IMR-90 (cell line): ENCODE measurements around the gene SALL4. TPM values are rescaled to one million over a fixed set of nuclear protein-coding genes. Genes with fewer than 3 reads are reported as not detected.

Experiments used
- ATAC-seq: fragments of 200-7000 bp; cut with Tn5 transposase; 2 replicates; pipeline ENCODE4 v1.9.1; 2020; ENCODE audit warnings: low read depth, mild to moderate bottlenecking, moderate library complexity
- BruUV-seq: library from RNA; stranded (reverse); fragments of 400-500 nt; replicated peaks from 2 replicates; lab custom pipeline; 2021; lab: Mats Ljungman, UMichigan
- CTCF ChIA-PET: fragments of 300-600 bp; formaldehyde crosslinking; extraction: SDS; loops from one replicate; lab custom pipeline; 2021; ENCODE audit warnings: antibody characterized with exemption; lab: Yijun Ruan, JAX
- POLR2A ChIA-PET: fragments of 300-600 bp; sonication (Branson Sonifier 250); formaldehyde crosslinking; loops from one replicate; lab custom pipeline; 2022; ENCODE audit warnings: antibody characterized with exemption; ENCODE audit not compliant: unreplicated experiment; lab: Charles Lee
- DNase-seq: peaks from one replicate; pipeline ENCODE4 v3.0.0; 2013
- H2AFZ ChIP-seq: replicated peaks from 2 replicates; pipeline ENCODE3; 2013; ENCODE audit warnings: low read length, mild to moderate bottlenecking; ENCODE audit not compliant: poor library complexity
- H2AK5ac ChIP-seq: 2 replicates; pipeline ENCODE4 v1.6.1; 2013; ENCODE audit warnings: low read depth, low read length, inconsistent platforms
- H2AK9ac ChIP-seq: replicated peaks from 2 replicates; pipeline ENCODE3; 2013; ENCODE audit warnings: mild to moderate bottlenecking, low read depth, low read length, moderate library complexity; ENCODE audit not compliant: poor library complexity
- H2BK120ac ChIP-seq: 2 replicates; pipeline ENCODE4 v1.6.1; 2013; ENCODE audit warnings: low read depth, low read length, inconsistent platforms
- H2BK15ac ChIP-seq: 3 replicates; pipeline ENCODE4 v1.6.1; 2013; ENCODE audit warnings: low read depth, low read length, inconsistent platforms
- H2BK20ac ChIP-seq: 2 replicates; pipeline ENCODE4 v1.6.1; 2013; ENCODE audit warnings: low read depth, mild to moderate bottlenecking, inconsistent platforms, low read length, moderate library complexity
- H2BK5ac ChIP-seq: 2 replicates; pipeline ENCODE4 v1.6.1; 2013; ENCODE audit warnings: mild to moderate bottlenecking, low read depth, low read length, inconsistent platforms; ENCODE audit not compliant: poor library complexity, severe bottlenecking
- H3K14ac ChIP-seq: replicated peaks from 2 replicates; pipeline ENCODE4 v1.6.1; 2013; ENCODE audit warnings: low read depth, low read length, inconsistent platforms
- H3K18ac ChIP-seq: 2 replicates; pipeline ENCODE4 v1.6.1; 2013; ENCODE audit warnings: low read depth, low read length, control low read depth
- H3K23ac ChIP-seq: 2 replicates; pipeline ENCODE4 v1.6.1; 2013; ENCODE audit warnings: low read depth, low read length, inconsistent platforms
- H3K27ac ChIP-seq: 2 replicates; pipeline ENCODE4 v1.5.1; 2013; ENCODE audit warnings: mild to moderate bottlenecking, control low read depth, low read length; ENCODE audit not compliant: insufficient read depth
- H3K27me3 ChIP-seq: 2 replicates; pipeline ENCODE4 v1.6.1; 2013; ENCODE audit warnings: low read length; ENCODE audit not compliant: control insufficient read depth, insufficient read depth
- H3K36me3 ChIP-seq: 2 replicates; pipeline ENCODE4 v1.6.1; 2013; ENCODE audit warnings: low read length, mixed read lengths; ENCODE audit not compliant: control insufficient read depth, insufficient read depth
- H3K4ac ChIP-seq: 2 replicates; pipeline ENCODE4 v1.6.1; 2013; ENCODE audit warnings: low read depth, low read length, inconsistent platforms
- H3K4me1 ChIP-seq: 2 replicates; pipeline ENCODE4 v1.6.1; 2013; ENCODE audit warnings: low read length, mixed read lengths; ENCODE audit not compliant: control insufficient read depth, insufficient read depth
- H3K4me2 ChIP-seq: 2 replicates; pipeline ENCODE4 v1.6.1; 2013; ENCODE audit warnings: low read depth, mild to moderate bottlenecking, control low read depth, low read length, moderate library complexity
- H3K4me3 ChIP-seq: 2 replicates; pipeline ENCODE4 v1.5.1; 2013; ENCODE audit warnings: low read depth, mild to moderate bottlenecking, control low read depth, low read length, moderate library complexity; ENCODE audit not compliant: insufficient read depth
- H3K56ac ChIP-seq: 2 replicates; pipeline ENCODE4 v1.6.1; 2013; ENCODE audit warnings: low read length, inconsistent platforms; ENCODE audit not compliant: insufficient read depth; ENCODE audit errors: extremely low read depth
- H3K79me1 ChIP-seq, 2 experiments: 2 replicates each; pipeline ENCODE4 v1.6.1; 2013; ENCODE audit warnings: low read length in 2 of 2, inconsistent platforms in 1 of 2, low read depth in 1 of 2
- H3K9ac ChIP-seq: 2 replicates; pipeline ENCODE4 v1.6.1; 2013; ENCODE audit warnings: low read depth, low read length, control low read depth
- H3K9me1 ChIP-seq: 2 replicates; pipeline ENCODE4 v1.6.1; 2013; ENCODE audit warnings: low read length, inconsistent platforms; ENCODE audit not compliant: insufficient read depth
- H3K9me3 ChIP-seq: 2 replicates; pipeline ENCODE4 v1.6.1; 2013; ENCODE audit warnings: low read length; ENCODE audit not compliant: control insufficient read depth, insufficient read depth
- H4K20me1 ChIP-seq: 2 replicates; pipeline ENCODE4 v1.6.1; 2013; ENCODE audit warnings: low read length, inconsistent platforms; ENCODE audit not compliant: insufficient read depth
- H4K5ac ChIP-seq: 2 replicates; pipeline ENCODE4 v1.6.1; 2013; ENCODE audit warnings: mild to moderate bottlenecking, low read depth, low read length, control low read depth
- H4K8ac ChIP-seq, 2 experiments: 2 replicates each; pipeline ENCODE4 v1.6.1; 2013; ENCODE audit warnings: low read depth in 2 of 2, low read length in 2 of 2, control low read depth in 1 of 2, inconsistent platforms in 1 of 2
- H4K91ac ChIP-seq: 2 replicates; pipeline ENCODE4 v1.6.1; 2013; ENCODE audit warnings: low read depth, low read length, inconsistent platforms; ENCODE audit not compliant: insufficient read depth
- BHLHE40 ChIP-seq: fragments of 150-350 bp; IDR thresholded peaks from 2 replicates; pipeline ENCODE4 v1.6.1; 2016; ENCODE audit warnings: mild to moderate bottlenecking, low read depth, low read length
- CEBPB ChIP-seq: IDR thresholded peaks from 2 replicates; pipeline ENCODE4 v1.6.1; 2012; ENCODE audit warnings: low read depth, low read length, improper control_type of control experiment
- CHD1 ChIP-seq: IDR thresholded peaks from 2 replicates; pipeline ENCODE4 v1.6.1; 2012; ENCODE audit warnings: low read depth, low read length, improper control_type of control experiment
- FOS ChIP-seq: fragments of 150-350 bp; IDR thresholded peaks from 2 replicates; pipeline ENCODE4 v1.6.1; 2016; ENCODE audit warnings: low read depth, low read length
- MAZ ChIP-seq: IDR thresholded peaks from 2 replicates; pipeline ENCODE4 v1.6.1; 2012; ENCODE audit warnings: low read depth, mild to moderate bottlenecking, low read length, improper control_type of control experiment, moderate library complexity, borderline replicate concordance
- MXI1 ChIP-seq: IDR thresholded peaks from 2 replicates; pipeline ENCODE4 v1.6.1; 2012; ENCODE audit warnings: low read depth, mild to moderate bottlenecking, low read length, moderate library complexity, borderline replicate concordance
- NFE2L2 ChIP-seq: fragments of 150-350 bp; IDR thresholded peaks from 2 replicates; pipeline ENCODE4 v1.6.1; 2016; ENCODE audit warnings: low read depth, mild to moderate bottlenecking, low read length
- RAD21 ChIP-seq: IDR thresholded peaks from 2 replicates; pipeline ENCODE4 v1.6.1; 2012; ENCODE audit warnings: low read length, improper control_type of control experiment
- RCOR1 ChIP-seq: IDR thresholded peaks from 2 replicates; pipeline ENCODE4 v1.6.1; 2012; ENCODE audit warnings: mild to moderate bottlenecking, low read length, improper control_type of control experiment; ENCODE audit not compliant: insufficient replicate concordance
- RFX5 ChIP-seq: IDR thresholded peaks from 2 replicates; pipeline ENCODE4 v1.8.0; 2012; ENCODE audit warnings: low read depth, mild to moderate bottlenecking, low read length, moderate library complexity
- SMC3 ChIP-seq: fragments of 150-350 bp; IDR thresholded peaks from 2 replicates; pipeline ENCODE4 v1.6.1; 2016; ENCODE audit warnings: low read depth, mild to moderate bottlenecking, antibody characterized with exemption, low read length, moderate library complexity
- WGBS, 2 experiments: methylation state at CpG; one replicate each; pipeline versions ENCODE4 v1.1.5 to v1.1.7; 2013; ENCODE audit warnings: missing lambda C conversion rate in 2 of 2; ENCODE audit not compliant: insufficient read length in 1 of 2; ENCODE audit errors: extremely low coverage in 2 of 2; 5-methylcytosine and 5-hydroxymethylcytosine counted together
- dilution Hi-C: fragments of 300-500 bp; cut with HindIII; formaldehyde crosslinking; loops from one replicate; pipeline ENCODE4 v1.14.3; 2018; ENCODE audit warnings: low sequenced_read_pairs; ENCODE audit not compliant: unreplicated experiment
- in situ Hi-C: fragments of 300-500 bp; cut with MboI; formaldehyde crosslinking; loops from 3 replicates; pipeline ENCODE4 v1.14.3; 2019; ENCODE audit warnings: low sequenced_read_pairs, inconsistent platforms, mixed read lengths
- intact Hi-C: fragments of 100-400 bp; cut with micrococcal nuclease; formaldehyde crosslinking; loops from 2 replicates; pipeline ENCODE4 v1.10.0; 2022
- polyA plus RNA-seq, 3 experiments: library from polyadenylated mRNA; depleted of rRNA; stranded (reverse); fragments of >200 nt; gene quantifications; 2 replicates each; pipeline ENCODE4 v1.2.3, GENCODE V29; 2012; ENCODE audit warnings: low replicate concordance in 1 of 3
- total RNA-seq: library from RNA; depleted of rRNA; stranded (reverse); fragments of >200 nt; gene quantifications from 2 replicates; pipeline ENCODE4 v1.2.3, GENCODE V29; 2012
- TF ChIP-seq, protein P1 (sequence below): fragments of 150-350 bp; IDR thresholded peaks from 2 replicates; pipeline ENCODE4 v1.6.1; 2017; ENCODE audit warnings: mild to moderate bottlenecking, antibody characterized with exemption, low read length, low read depth

SALL4 gene
- total and polyA plus RNA-seq, 2 of the 4 experiments (the other 2 are of a cell fraction), result not detected

DNA sequence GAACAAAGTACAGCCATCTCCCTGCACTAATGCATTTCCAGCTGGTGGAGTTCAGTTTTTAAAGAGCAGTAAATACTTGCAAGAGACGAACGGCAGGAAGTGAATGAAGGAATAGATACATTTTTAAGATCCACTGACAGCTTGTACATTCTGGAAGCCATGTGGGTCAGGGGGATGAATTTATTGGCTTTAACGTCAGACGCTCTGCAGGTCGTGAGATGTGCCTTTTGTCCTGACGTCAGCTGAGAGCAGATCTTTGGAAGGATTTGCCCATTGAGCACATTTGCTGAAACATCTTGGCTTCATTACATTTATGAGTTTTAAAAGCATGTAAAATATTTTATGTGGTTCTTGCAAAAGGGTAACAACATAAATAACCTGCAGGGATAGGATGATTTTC, 29.5 kb upstream of the SALL4 start:
- Histone ChIP-seq H4K8ac (no peak overlapping the region), H3K27ac (no peak overlapping the region), H3K4ac (no peak overlapping the region), H3K79me1 (no peaks in the 10 kb centered on the region), H3K27me3 (peaks cover 10% of the 10 kb centered on the region), H3K4me1 (no peaks in the 10 kb centered on the region), H2BK120ac (no peak overlapping the region), H3K23ac (no peak overlapping the region), H3K18ac (no peak overlapping the region), H3K4me2 (no peak overlapping the region), H3K9ac (no peak overlapping the region), H3K56ac (no peak overlapping the region), H4K5ac (no peak overlapping the region), H3K14ac (no peak overlapping the region), H3K9me1 (no peaks in the 10 kb centered on the region), H4K91ac (no peak overlapping the region), H3K36me3 (no peaks in the 10 kb centered on the region), H2AFZ (no peak overlapping the region), H3K4me3 (no peak overlapping the region), H2AK5ac (no peak overlapping the region), H2BK15ac (no peak overlapping the region), H2BK5ac (no peak overlapping the region), H3K9me3 (no peaks in the 10 kb centered on the region), H4K20me1 (no peaks in the 10 kb centered on the region), H2BK20ac (no peak overlapping the region), H2AK9ac (no peak overlapping the region)
- DNase-seq (peak; percentile 3), ATAC-seq (no peak)
- CTCF ChIA-PET, result no interaction called here
- BruUV-seq, result no TSS peak
- intact Hi-C loops, result no loop called here
- WGBS, 2 experiments, result 18% methylated on average over 4 of the region's 6 CpGs; no CpG with 5 or more reads in 1 of the 2 experiments
- dilution Hi-C loops, result no loop called here
- in situ Hi-C loops, result no loop called here
- TF ChIP-seq CEBPB (no peak), MAZ (no peak), FOS (no peak), RCOR1 (no peak), RFX5 (no peak), SMC3 (no peak), NFE2L2 (no peak), MXI1 (no peak), BHLHE40 (no peak), RAD21 (no peak), CHD1 (no peak)
- TF ChIP-seq, protein P1, sequence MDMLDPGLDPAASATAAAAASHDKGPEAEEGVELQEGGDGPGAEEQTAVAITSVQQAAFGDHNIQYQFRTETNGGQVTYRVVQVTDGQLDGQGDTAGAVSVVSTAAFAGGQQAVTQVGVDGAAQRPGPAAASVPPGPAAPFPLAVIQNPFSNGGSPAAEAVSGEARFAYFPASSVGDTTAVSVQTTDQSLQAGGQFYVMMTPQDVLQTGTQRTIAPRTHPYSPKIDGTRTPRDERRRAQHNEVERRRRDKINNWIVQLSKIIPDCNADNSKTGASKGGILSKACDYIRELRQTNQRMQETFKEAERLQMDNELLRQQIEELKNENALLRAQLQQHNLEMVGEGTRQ, result no peak
- POLR2A ChIA-PET, result no interaction called here
